Measurements from ENCODE around the gene CCDC51. TPM values are rescaled to one million over a fixed set of nuclear protein-coding genes. Genes with fewer than 3 reads are reported as not detected.

Gene CCDC51
- total and polyA plus RNA-seq, 2 of the 13 experiments (the other 11 are each of a cell fraction or from before 2014, with no cell fraction given) = 18.1 to 29.4 TPM

- TF ChIP-seq ZNF230 (CRISPR knock-in tag; IDR thresholded peaks at IDR 0.05) (no peak), PRDM15 (CRISPR knock-in tag; IDR thresholded peaks at IDR 0.05) (peak; percentile 89), NFE2L2 (IDR thresholded peaks at IDR 0.05; ENCODE audit: low read length) (no peak), ZBTB34 (CRISPR knock-in tag; IDR thresholded peaks at IDR 0.05) (no peak), ZNF772 (CRISPR knock-in tag; IDR thresholded peaks at IDR 0.05) (peak; percentile 95), FOXA1 (IDR thresholded peaks at IDR 0.05) (no peak), FOXA1 (CRISPR knock-in tag; IDR thresholded peaks at IDR 0.05) (no peak), MNT (IDR thresholded peaks at IDR 0.05) (peak; percentile 36), HIVEP1 (CRISPR knock-in tag; IDR thresholded peaks at IDR 0.05) (peak; percentile 67), GMEB1 (CRISPR knock-in tag; IDR thresholded peaks at IDR 0.05; ENCODE audit: borderline replicate concordance) (peak; percentile 84), ZNF891 (CRISPR knock-in tag; IDR thresholded peaks at IDR 0.05) (0 out of 2 replicates have a peak, but pooled peaks have one; percentile 42), PHF8 (CRISPR knock-in tag; IDR thresholded peaks at IDR 0.05) (peak; percentile 95), ZNF878 (CRISPR knock-in tag; IDR thresholded peaks at IDR 0.05) (0 out of 2 replicates have a peak, but pooled peaks have one; percentile 17), PLRG1 (conservative IDR thresholded peaks at IDR 0.05) (no peak), ATF5 (CRISPR knock-in tag; IDR thresholded peaks at IDR 0.05; ENCODE audit: low read depth) (no peak), KLF15 (CRISPR knock-in tag; IDR thresholded peaks at IDR 0.05; ENCODE audit: borderline replicate concordance) (no peak), ZBTB10 (CRISPR knock-in tag; IDR thresholded peaks at IDR 0.05; ENCODE audit: borderline replicate concordance) (no peak), KDM3A (CRISPR knock-in tag; IDR thresholded peaks at IDR 0.05; ENCODE audit: low read depth) (peak; percentile 60; the same call in 1 of the 2 replicates)
Observed at GRCh38 chr3:48446425-48447193, 6.7 kb upstream of the CCDC51 start, which contains the start of gene ATRIP (continued).

Measured in HepG2 (cell line).